Endothelial cell of umbilical vein (primary cell): ENCODE data around the gene PPFIBP1. TPM values are rescaled to one million over a fixed set of nuclear protein-coding genes. Genes with fewer than 3 reads are reported as not detected.

ENCODE experiments used
- BruUV-seq: library from RNA; stranded (reverse); fragments of 400-500 nt; replicated peaks from 2 replicates; lab custom pipeline; 2021; lab: Mats Ljungman, UMichigan
- CTCF ChIA-PET: fragments of 300-600, 350-600 bp; sonication (Branson Sonifier 250); formaldehyde crosslinking; loops from one replicate; lab custom pipeline; 2021; ENCODE audit warnings: antibody characterized with exemption, inconsistent platforms; lab: Charles Lee
- POLR2A ChIA-PET: fragments of 300-600, 350-600 bp; sonication (Branson Sonifier 250); formaldehyde crosslinking; loops from one replicate; lab custom pipeline; 2021; ENCODE audit warnings: antibody characterized with exemption, inconsistent platforms; lab: Charles Lee
- DNase-seq: peaks from one replicate; pipeline ENCODE4 v3.0.0-alpha.2; 2011; ENCODE audit warnings: low read depth, low spot score
- FAIRE-seq: peaks from 2 replicates; lab custom pipeline; 2011; peaks lifted over from hg19 to GRCh38; lab: Jason Lieb, UNC
- H2AFZ ChIP-seq: 2 replicates; pipeline ENCODE4 v1.6.0; 2012; ENCODE audit warnings: low read depth, low read length, control low read depth, inconsistent platforms
- H3K27ac ChIP-seq: 2 replicates; pipeline ENCODE4 v1.5.1; 2011; ENCODE audit warnings: low read depth, mild to moderate bottlenecking, control low read depth, low read length, moderate library complexity; ENCODE audit not compliant: insufficient read depth
- H3K27me3 ChIP-seq, 2 experiments: 2 replicates each; pipeline versions ENCODE4 v1.6.0 to v1.6.1; 2011; ENCODE audit warnings: low read length in 2 of 2, mixed read lengths in 1 of 2; ENCODE audit not compliant: control insufficient read depth in 2 of 2, insufficient read depth in 2 of 2
- H3K36me3 ChIP-seq, 2 experiments: 2 replicates in 1 of 2; 3 replicates in 1 of 2; pipeline ENCODE4 v1.5.1; 2011; ENCODE audit warnings: low read length in 2 of 2, mild to moderate bottlenecking in 1 of 2, moderate library complexity in 1 of 2; ENCODE audit not compliant: control insufficient read depth in 2 of 2, insufficient read depth in 2 of 2; ENCODE audit errors: extremely low read depth in 1 of 2
- H3K4me1 ChIP-seq: 3 replicates; pipeline ENCODE4 v1.5.1; 2011; ENCODE audit warnings: mild to moderate bottlenecking, low read length; ENCODE audit not compliant: control insufficient read depth, insufficient read depth; ENCODE audit errors: extremely low read depth
- H3K4me2 ChIP-seq: 2 replicates; pipeline ENCODE4 v1.6.1; 2011; ENCODE audit warnings: low read length, control low read depth, mixed read lengths; ENCODE audit not compliant: insufficient read depth
- H3K4me3 ChIP-seq, 3 experiments: fragments of 200-600 bp in 1 of 3; sonication (generic), shearing (Covaris generic) in 1 of 3; replicated peaks in 1 of 3; 2 replicates each; pipeline ENCODE4 v1.5.1; 2011 to 2016; ENCODE audit warnings: control low read depth in 3 of 3, low read length in 3 of 3, mild to moderate bottlenecking in 2 of 3, inconsistent platforms in 1 of 3, low read depth in 1 of 3, moderate library complexity in 1 of 3; ENCODE audit not compliant: insufficient read depth in 1 of 3
- H3K79me2 ChIP-seq: 2 replicates; pipeline ENCODE4 v1.6.0; 2012; ENCODE audit warnings: low read length, inconsistent platforms; ENCODE audit not compliant: control insufficient read depth, insufficient read depth
- H3K9ac ChIP-seq: replicated peaks from 2 replicates; pipeline ENCODE3; 2011; ENCODE audit warnings: low read length, control low read depth; ENCODE audit not compliant: insufficient read depth; ENCODE audit errors: extremely low read depth
- H3K9me1 ChIP-seq: replicated peaks from 3 replicates; pipeline ENCODE4 v1.6.0; 2011; ENCODE audit warnings: mild to moderate bottlenecking, low read length; ENCODE audit not compliant: control insufficient read depth, insufficient read depth; ENCODE audit errors: extremely low read depth
- H3K9me3 ChIP-seq: replicated peaks from 2 replicates; pipeline ENCODE4 v1.5.1; 2012; ENCODE audit warnings: low read length, inconsistent platforms; ENCODE audit not compliant: control insufficient read depth, insufficient read depth
- H4K20me1 ChIP-seq: replicated peaks from 2 replicates; pipeline ENCODE3; 2011; ENCODE audit warnings: mild to moderate bottlenecking, low read length; ENCODE audit not compliant: control insufficient read depth, insufficient read depth; ENCODE audit errors: extremely low read depth
- CTCF ChIP-seq, 2 donors: IDR thresholded peaks; 1 replicate in 1 of 2; 2 replicates in 1 of 2; pipeline ENCODE4 v1.5.1; 2011; ENCODE audit warnings: low read length in 2 of 2, mild to moderate bottlenecking in 2 of 2, moderate library complexity in 2 of 2, control low read depth in 1 of 2, inconsistent platforms in 1 of 2, low read depth in 1 of 2; ENCODE audit not compliant: insufficient read depth in 1 of 2; ENCODE audit errors: extremely low read depth in 1 of 2
- EZH2 ChIP-seq: IDR thresholded peaks from 2 replicates; pipeline ENCODE4 v1.6.1; 2012; ENCODE audit warnings: borderline replicate concordance, low read depth, mild to moderate bottlenecking, moderate library complexity, low read length, inconsistent platforms; ENCODE audit not compliant: severe bottlenecking
- FOS ChIP-seq: IDR thresholded peaks from 2 replicates; pipeline ENCODE4 v1.6.1; 2011; ENCODE audit warnings: mild to moderate bottlenecking, low read length, moderate library complexity, borderline replicate concordance; ENCODE audit not compliant: insufficient read depth
- GATA2 ChIP-seq: IDR thresholded peaks from 2 replicates; pipeline ENCODE4 v1.7.0; 2011; ENCODE audit warnings: low read depth, mild to moderate bottlenecking, moderate library complexity, mixed read lengths, low read length; ENCODE audit not compliant: insufficient read length, insufficient read depth
- JUN ChIP-seq: IDR thresholded peaks from 2 replicates; pipeline ENCODE4 v1.6.1; 2011; ENCODE audit warnings: borderline replicate concordance, low read depth; ENCODE audit not compliant: insufficient read length, insufficient read depth
- MAX ChIP-seq: IDR thresholded peaks from 2 replicates; pipeline ENCODE4 v1.6.1; 2011; ENCODE audit not compliant: insufficient read depth, insufficient read length
- MYC ChIP-seq: IDR thresholded peaks from one replicate; pipeline ENCODE4 v1.6.1; 2011; ENCODE audit warnings: mild to moderate bottlenecking, low read depth, low read length
- POLR2A ChIP-seq: IDR thresholded peaks from 2 replicates; pipeline ENCODE4 v1.6.1; 2012; ENCODE audit warnings: low read depth, mild to moderate bottlenecking, control low read depth, low read length
- POLR2AphosphoS5 ChIP-seq: IDR thresholded peaks from 2 replicates; pipeline ENCODE4 v1.6.1; 2012; ENCODE audit warnings: low read depth, mild to moderate bottlenecking, control low read depth, low read length, moderate library complexity; ENCODE audit not compliant: insufficient read depth
- dilution Hi-C: fragments of 300-500 bp; cut with MboI; formaldehyde crosslinking; loops from one replicate; pipeline ENCODE4 v1.15.0; 2019; ENCODE audit warnings: low sequenced_read_pairs; ENCODE audit not compliant: extremely low pct_ligation_motif_present
- intact Hi-C: fragments of 100-400 bp; cut with micrococcal nuclease; formaldehyde crosslinking; loops from one replicate; pipeline ENCODE4 v1.10.0; 2022
- polyA plus RNA-seq, 4 experiments: library from polyadenylated mRNA; depleted of rRNA in 3 of 4; stranded (reverse) in 3 of 4; unstranded in 1 of 4; fragments of >200 nt; gene quantifications; 2 replicates each; pipeline versions ENCODE4 v1.2.1 to v1.2.3, GENCODE V29; 2011 to 2012; ENCODE audit warnings: missing spikeins in 1 of 4
- total RNA-seq: library from RNA; stranded (reverse); gene quantifications from 2 replicates; pipeline ENCODE4 v1.2.3, GENCODE V29; 2021

Gene PPFIBP1
- total and polyA plus RNA-seq, 2 donors (not counting 3 experiments of a cell fraction or from before 2014, with no cell fraction given) = 45.5 to 154 TPM

- intact Hi-C loops = no loop called here
- peaks cover 24% of the 10 kb centered on the region for H3K4me1 ChIP-seq
- peaks cover 38% of the 10 kb centered on the region for H3K79me2 ChIP-seq
- no peak for DNase-seq
- TF ChIP-seq JUN (no peak), CTCF (IDR thresholded peaks at IDR 0.05; ENCODE audit: extremely low read depth in 1 of 2, insufficient read depth in 1 of 2, low read depth in 1 of 2, low read length in 2 of 2) (no peak)
- peak overlapping the region; percentile 66 for H3K27ac ChIP-seq
- H2AFZ ChIP-seq = peak overlapping the region; percentile 47
- no TSS peak for BruUV-seq
- H3K27me3 ChIP-seq = no peaks in the 10 kb centered on the region
- H3K9me1 ChIP-seq = no peaks in the 10 kb centered on the region
- ChIA-PET CTCF (interaction anchor here (0.7 to 3.5 kb wide), 18 partner anchors 10 to 130 kb away, joined by 3 to 53 read pairs (median 5); no protein-coding TSS in a partner anchor), POLR2A (interaction anchor here (2.0 to 2.6 kb wide), 2 partner anchors 33 to 62 kb away, joined by 11 to 13 read pairs; no protein-coding TSS in a partner anchor)
- no peaks in the 10 kb centered on the region for H4K20me1 ChIP-seq
- H3K9me3 ChIP-seq = no peaks in the 10 kb centered on the region
- dilution Hi-C loops = no loop called here
- FAIRE-seq = no peak
- peak overlapping the region; percentile 20 to 95 (median 65) for H3K4me3 ChIP-seq
- H3K4me2 ChIP-seq = peak overlapping the region; percentile 72
- no peaks in the 10 kb centered on the region for H3K36me3 ChIP-seq
- H3K9ac ChIP-seq = peak overlapping the region; percentile 79
Observed at GRCh38 chr12:27523305-27523641, 733 bp upstream of the PPFIBP1 start.

GRCh38 chr12:27524494-27524835, 459 bp downstream of the PPFIBP1 start:
- Histone ChIP-seq H3K4me1 (peaks cover 25% of the 10 kb centered on the region), H3K9ac (peak overlapping the region; percentile 88), H4K20me1 (no peaks in the 10 kb centered on the region), H2AFZ (no peak overlapping the region), H3K36me3 (no peaks in the 10 kb centered on the region), H3K9me3 (no peaks in the 10 kb centered on the region), H3K27ac (peak overlapping the region; percentile 77), H3K9me1 (no peaks in the 10 kb centered on the region), H3K27me3 (no peaks in the 10 kb centered on the region), H3K4me2 (peak overlapping the region; percentile 90), H3K4me3 (peak overlapping the region; percentile 65 to 95 (median 80)), H3K79me2 (peaks cover 49% of the 10 kb centered on the region)
- intact Hi-C loops (loop anchor here (1.0 to 2.0 kb wide), 5 partner anchors 50 to 111 kb away; no protein-coding TSS in a partner anchor), dilution Hi-C loops (no loop called here)
- no peak for TF ChIP-seq GATA2
- no peak for TF ChIP-seq POLR2A
- TF ChIP-seq CTCF (IDR thresholded peaks at IDR 0.05; ENCODE audit: extremely low read depth in 1 of 2, insufficient read depth in 1 of 2, low read depth in 1 of 2, low read length in 2 of 2) = no peak
- no peak for TF ChIP-seq JUN
- no peak for TF ChIP-seq POLR2AphosphoS5
- no peak for TF ChIP-seq MAX
- TF ChIP-seq EZH2 = no peak
- no peak for TF ChIP-seq FOS
- no peak for TF ChIP-seq MYC
- CTCF ChIA-PET = interaction anchor here (0.8 to 3.5 kb wide), 18 partner anchors 11 to 158 kb away, joined by 3 to 53 read pairs (median 6); no protein-coding TSS in a partner anchor
- no peak for DNase-seq
- no TSS peak for BruUV-seq
- FAIRE-seq = no peak
- POLR2A ChIA-PET = interaction anchor here (0.6 to 2.6 kb wide), 6 partner anchors 31 to 103 kb away, joined by 3 to 20 read pairs (median 10); no protein-coding TSS in a partner anchor
